HepG2 (cell line): ENCODE data around the gene IFIT5. TPM values are rescaled to one million over a fixed set of nuclear protein-coding genes. Genes with fewer than 3 reads are reported as not detected.
A peak's percentile ranks its signal among the peaks of the same experiment; 100 is the strongest.

Source experiments
- ARNT ChIP-seq: fragments of 450-650 bp; IDR thresholded peaks from 2 replicates; pipeline ENCODE4 v1.6.1; 2017
- ATAD3A ChIP-seq: sonication (generic); formaldehyde crosslinking; IDR thresholded peaks from 2 replicates; pipeline ENCODE4 v1.4.0; 2020; ENCODE audit warnings: missing genetic modification reagents
- BHLHE40 ChIP-seq: IDR thresholded peaks from 2 replicates; pipeline ENCODE4 v1.6.1; 2011; ENCODE audit warnings: low read length, improper control_type of control experiment
- CHD4 ChIP-seq: fragments of 200-600 bp; sonication (generic); IDR thresholded peaks from 2 replicates; pipeline ENCODE4 v1.7.0; 2017; ENCODE audit warnings: mild to moderate bottlenecking, low read length, borderline replicate concordance
- ERF ChIP-seq: IDR thresholded peaks from 2 replicates; pipeline ENCODE4 v1.6.1; 2018; ENCODE audit warnings: missing biosample characterization, missing genetic modification reagents
- GABPA ChIP-seq, 2 experiments: IDR thresholded peaks; 2 replicates each; pipeline ENCODE4 v1.6.1; 2011 to 2016; ENCODE audit warnings: low read depth in 2 of 2, low read length in 1 of 2, missing biosample characterization in 1 of 2, missing genetic modification characterization in 1 of 2
- HNF4G ChIP-seq, 2 experiments: sonication (generic) in 1 of 2; formaldehyde crosslinking in 1 of 2; IDR thresholded peaks; 2 replicates each; pipeline versions ENCODE4 v1.4.0 to v1.6.1; 2011 to 2020; ENCODE audit warnings: borderline replicate concordance in 2 of 2, low read depth in 2 of 2, mild to moderate bottlenecking in 2 of 2, low read length in 1 of 2, missing genetic modification reagents in 1 of 2, moderate library complexity in 1 of 2
- KLF16 ChIP-seq, 2 experiments: sonication (generic) in 1 of 2; formaldehyde crosslinking in 1 of 2; IDR thresholded peaks; 2 replicates each; pipeline versions ENCODE4 v1.6.1 to v1.8.0; 2016 to 2023; ENCODE audit warnings: missing genetic modification reagents in 2 of 2, missing compliant biosample characterization in 1 of 2
- KMT2B ChIP-seq: IDR thresholded peaks from 2 replicates; pipeline ENCODE4 v1.6.1; 2016; ENCODE audit warnings: missing genetic modification reagents, missing compliant biosample characterization
- MATR3 ChIP-seq: sonication (generic); formaldehyde crosslinking; IDR thresholded peaks from 2 replicates; pipeline ENCODE4 v1.4.0; 2020; ENCODE audit warnings: missing genetic modification reagents
- NFKBIZ ChIP-seq: IDR thresholded peaks from 2 replicates; pipeline ENCODE4 v1.6.1; 2018; ENCODE audit warnings: missing genetic modification reagents, missing compliant biosample characterization
- NR2C2 ChIP-seq: sonication (generic); formaldehyde crosslinking; IDR thresholded peaks from 2 replicates; pipeline ENCODE4 v1.4.0; 2020; ENCODE audit warnings: missing genetic modification reagents, mild to moderate bottlenecking, moderate library complexity, borderline replicate concordance
- POGZ ChIP-seq: sonication (generic); formaldehyde crosslinking; IDR thresholded peaks from 2 replicates; pipeline ENCODE4 v1.4.0; 2020; ENCODE audit warnings: mild to moderate bottlenecking, missing genetic modification reagents
- PPARG ChIP-seq: conservative IDR thresholded peaks from 2 replicates; pipeline ENCODE4 v1.6.1; 2016; ENCODE audit warnings: missing biosample characterization, missing genetic modification reagents
- RBAK ChIP-seq: sonication (generic); formaldehyde crosslinking; IDR thresholded peaks from 2 replicates; pipeline ENCODE4 v1.5.1; 2020; ENCODE audit warnings: mild to moderate bottlenecking, missing genetic modification reagents
- SNAI1 ChIP-seq: sonication (generic); formaldehyde crosslinking; IDR thresholded peaks from 2 replicates; pipeline ENCODE4 v1.5.0; 2020; ENCODE audit warnings: mild to moderate bottlenecking, missing genetic modification reagents, borderline replicate concordance
- TEF ChIP-seq: sonication (generic); formaldehyde crosslinking; IDR thresholded peaks from 2 replicates; pipeline ENCODE4 v1.5.0; 2020; ENCODE audit warnings: missing genetic modification reagents
- TIGD3 ChIP-seq: sonication (generic); formaldehyde crosslinking; IDR thresholded peaks from 2 replicates; pipeline ENCODE4 v1.5.1; 2020; ENCODE audit warnings: mild to moderate bottlenecking, missing genetic modification reagents, borderline replicate concordance
- ZNF20 ChIP-seq: sonication (generic); formaldehyde crosslinking; IDR thresholded peaks from 2 replicates; pipeline ENCODE4 v1.4.0; 2020; ENCODE audit warnings: mild to moderate bottlenecking, moderate library complexity, missing genetic modification reagents
- ZNF3 ChIP-seq: IDR thresholded peaks from 2 replicates; pipeline ENCODE4 v1.7.0; 2017; ENCODE audit warnings: inconsistent platforms
- ZNF326 ChIP-seq: sonication (generic); formaldehyde crosslinking; IDR thresholded peaks from 2 replicates; pipeline ENCODE4 v1.4.0; 2020; ENCODE audit warnings: missing genetic modification reagents, borderline replicate concordance
- ZNF431 ChIP-seq: sonication (generic); formaldehyde crosslinking; IDR thresholded peaks from 2 replicates; pipeline ENCODE4 v1.9.0; 2022; ENCODE audit warnings: missing genetic modification reagents, low read depth, mild to moderate bottlenecking, borderline replicate concordance
- ZNF446 ChIP-seq: sonication (generic); formaldehyde crosslinking; IDR thresholded peaks from 2 replicates; pipeline ENCODE4 v1.5.0; 2020; ENCODE audit warnings: mild to moderate bottlenecking, missing genetic modification reagents
- ZNF550 ChIP-seq: sonication (generic); formaldehyde crosslinking; IDR thresholded peaks from 2 replicates; pipeline ENCODE4 v1.4.0; 2020; ENCODE audit warnings: mild to moderate bottlenecking, missing genetic modification reagents, borderline replicate concordance
- ZNF704 ChIP-seq: sonication (generic); formaldehyde crosslinking; IDR thresholded peaks from 2 replicates; pipeline ENCODE4 v1.8.1; 2023; ENCODE audit warnings: mild to moderate bottlenecking, inconsistent platforms, moderate library complexity, missing genetic modification reagents, borderline replicate concordance
- ZNF839 ChIP-seq: sonication (generic); formaldehyde crosslinking; IDR thresholded peaks from 2 replicates; pipeline ENCODE4 v1.4.0; 2020; ENCODE audit warnings: missing genetic modification reagents, mild to moderate bottlenecking, borderline replicate concordance
- polyA plus RNA-seq, 8 experiments: library from polyadenylated mRNA; depleted of rRNA in 3 of 8; stranded (reverse) in 7 of 8; unstranded in 1 of 8; fragments of >200 nt; fragmentation: Illumina TruSeq in 4 of 8; extraction: Trizol in 4 of 8; gene quantifications; 2 replicates each; pipeline versions ENCODE4 v1.2.1 to v1.2.3, GENCODE V29; 2011 to 2016; ENCODE audit warnings: low read depth in 4 of 8, missing spikeins in 1 of 8, mixed read lengths in 1 of 8; ENCODE audit not compliant: insufficient read depth in 1 of 8
- total RNA-seq, 5 experiments: library from RNA; depleted of rRNA; stranded (reverse); fragments of >200 nt; fragmentation: Illumina TruSeq; extraction: Trizol; gene quantifications; 2 replicates each; pipeline ENCODE4 v1.2.3, GENCODE V29; 2016; ENCODE audit warnings: low read depth in 1 of 5

Gene IFIT5
- total and polyA plus RNA-seq, 2 of the 13 experiments (the other 11 are each of a cell fraction or from before 2014, with no cell fraction given), result 2.2 to 8.3 TPM

GRCh38 chr10:89414879-89415821, 782 bp downstream of the IFIT5 start (continued):
- TF ChIP-seq BHLHE40 (0 out of 2 replicates have a peak, but pooled peaks have one; percentile 40), TEF (no peak), ERF (CRISPR knock-in tag) (peak; percentile 50; the same call in 1 of the 2 replicates), ZNF431 (no peak), ZNF704 (0 out of 2 replicates have a peak, but pooled peaks have one; percentile 12), ZNF446 (CRISPR knock-in tag) (no peak), ATAD3A (CRISPR knock-in tag) (no peak), KMT2B (CRISPR knock-in tag) (peak; percentile 39; the same call in 1 of the 2 replicates), ZNF3 (CRISPR knock-in tag) (no peak), NR2C2 (CRISPR knock-in tag) (no peak), POGZ (peak; percentile 41; the same call in 1 of the 2 replicates), GABPA (IDR thresholded peaks at IDR 0.05; ENCODE audit: low read depth, low read length) (no peak), GABPA (CRISPR knock-in tag; IDR thresholded peaks at IDR 0.05; ENCODE audit: low read depth) (no peak), PPARG (no peak), KLF16 (CRISPR knock-in tag; IDR thresholded peaks at IDR 0.05) (no peak), HNF4G (IDR thresholded peaks at IDR 0.05; ENCODE audit: borderline replicate concordance, low read depth, low read length) (no peak), HNF4G (CRISPR knock-in tag; IDR thresholded peaks at IDR 0.05; ENCODE audit: borderline replicate concordance, low read depth) (no peak), TIGD3 (CRISPR knock-in tag) (no peak), NFKBIZ (CRISPR knock-in tag) (no peak), ZNF839 (CRISPR knock-in tag) (no peak), ZNF550 (CRISPR knock-in tag) (no peak), MATR3 (CRISPR knock-in tag) (no peak), CHD4 (no peak), RBAK (CRISPR knock-in tag) (no peak), ZNF326 (CRISPR knock-in tag) (no peak), ZNF20 (CRISPR knock-in tag) (no peak), ARNT (no peak), SNAI1 (CRISPR knock-in tag) (0 out of 2 replicates have a peak, but pooled peaks have one; percentile 24)
